Breast epithelium (tissue), 3 donors: Measurements from ENCODE around the gene DIS3L2.

Experiments
- CTCF ChIP-seq, 3 donors: fragments of 450-650 bp; IDR thresholded peaks; one replicate each; pipeline ENCODE4 v1.5.1; 2016 to 2017; ENCODE audit warnings: antibody characterized with exemption in 3 of 3, mild to moderate bottlenecking in 3 of 3, moderate library complexity in 3 of 3
- POLR2AphosphoS5 ChIP-seq, 3 donors: sonication (generic); formaldehyde crosslinking; IDR thresholded peaks; one replicate each; pipeline ENCODE4 v1.6.1; 2017; ENCODE audit warnings: antibody characterized with exemption in 3 of 3

DNA sequence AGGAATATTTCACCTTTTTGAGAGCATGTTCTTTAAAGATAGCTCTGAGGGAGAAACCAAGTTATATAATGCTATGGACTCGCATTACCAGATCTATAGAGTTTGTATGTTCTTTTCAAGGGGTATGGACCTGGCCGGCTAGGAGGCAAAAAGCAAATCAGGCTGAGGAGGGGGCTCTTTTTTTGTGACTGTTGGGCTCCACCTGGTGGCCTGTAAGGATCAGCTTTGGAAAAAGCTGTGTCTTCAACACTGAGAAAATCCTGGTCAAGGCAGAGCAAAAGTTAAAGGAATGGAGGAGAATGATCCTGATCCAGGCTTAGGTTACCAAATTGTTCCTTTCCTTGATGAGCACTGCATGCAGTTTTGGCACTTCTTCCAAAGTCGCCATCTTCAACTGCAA is 180.5 kb downstream of the DIS3L2 start:
- TF ChIP-seq CTCF (IDR thresholded peaks at IDR 0.05) (peak; percentile 15 to 62 (median 59)), POLR2AphosphoS5 (IDR thresholded peaks at IDR 0.05) (no peak)
